ENCODE results near the gene RDM1.

RDM1 gene

GRCh38 chr17:35889818-35890773 lies 40.5 kb downstream of the RDM1 start:
- Histone ChIP-seq H3K4me2 (ENCODE audit: low read depth, low read length) (no peak overlapping the region), H2AFZ (ENCODE audit: low read length) (no peak overlapping the region), H3K36me3 (replicated peaks; ENCODE audit: insufficient read depth, low read length) (no peaks in the 10 kb centered on the region), H3K9me2 (replicated peaks; ENCODE audit: insufficient read depth, low read length) (no peaks in the 10 kb centered on the region), H3K9me3 (replicated peaks; ENCODE audit: insufficient read depth, low read length) (no peaks in the 10 kb centered on the region), H3K27ac (ENCODE audit: low read length) (no peak overlapping the region), H4K20me1 (ENCODE audit: insufficient read depth, low read length) (no peaks in the 10 kb centered on the region), H3F3A (ENCODE audit: insufficient read depth, low read length) (no peaks in the 10 kb centered on the region), H3K4me3 (ENCODE audit: low read length) (no peak overlapping the region), H3K79me2 (ENCODE audit: low read length) (no peaks in the 10 kb centered on the region), H3K4me1 (ENCODE audit: low read length) (peaks cover 18% of the 10 kb centered on the region), H3K27me3 (replicated peaks; ENCODE audit: insufficient read depth, low read length) (no peaks in the 10 kb centered on the region), H3K9ac (ENCODE audit: low read length) (no peak overlapping the region)
- TF ChIP-seq EZH2 (optimal IDR thresholded peaks at IDR 0.05; ENCODE audit: low read depth, low read length) (no peak), EZH2phosphoT487 (IDR thresholded peaks at IDR 0.05; ENCODE audit: low read length) (no peak), CTCF (IDR thresholded peaks at IDR 0.05; ENCODE audit: low read length) (no peak)
- no peak for DNase-seq

- Histone ChIP-seq H3K79me2 (ENCODE audit: low read length) (no peaks in the 10 kb centered on the region), H2AFZ (ENCODE audit: low read length) (no peak overlapping the region), H3K27ac (ENCODE audit: low read length) (no peak overlapping the region), H4K20me1 (ENCODE audit: insufficient read depth, low read length) (no peaks in the 10 kb centered on the region), H3K9me3 (replicated peaks; ENCODE audit: insufficient read depth, low read length) (no peaks in the 10 kb centered on the region), H3K36me3 (replicated peaks; ENCODE audit: insufficient read depth, low read length) (no peaks in the 10 kb centered on the region), H3K9ac (ENCODE audit: low read length) (no peak overlapping the region), H3K27me3 (replicated peaks; ENCODE audit: insufficient read depth, low read length) (no peaks in the 10 kb centered on the region), H3K4me1 (ENCODE audit: low read length) (peaks cover 18% of the 10 kb centered on the region), H3K4me3 (ENCODE audit: low read length) (no peak overlapping the region), H3K4me2 (ENCODE audit: low read depth, low read length) (no peak overlapping the region), H3F3A (ENCODE audit: insufficient read depth, low read length) (no peaks in the 10 kb centered on the region), H3K9me2 (replicated peaks; ENCODE audit: insufficient read depth, low read length) (no peaks in the 10 kb centered on the region)
- TF ChIP-seq CTCF (IDR thresholded peaks at IDR 0.05; ENCODE audit: low read length) (no peak), EZH2phosphoT487 (IDR thresholded peaks at IDR 0.05; ENCODE audit: low read length) (no peak), EZH2 (optimal IDR thresholded peaks at IDR 0.05; ENCODE audit: low read depth, low read length) (no peak)
- no peak for DNase-seq
Observed at GRCh38 chr17:35889241-35889640, 41.3 kb downstream of the RDM1 start.

- H3K79me2 ChIP-seq (ENCODE audit: low read length): no peaks in the 10 kb centered on the region
- H3K27me3 ChIP-seq (replicated peaks; ENCODE audit: insufficient read depth, low read length): no peaks in the 10 kb centered on the region; the same call in 1 of the 2 replicates
- H2AFZ ChIP-seq (ENCODE audit: low read length): no peak within 1 kb of the TSS
- peaks cover 24% of the 10 kb centered on the region for H3F3A ChIP-seq (ENCODE audit: insufficient read depth, low read length)
- H3K4me2 ChIP-seq (ENCODE audit: low read depth, low read length): peak within 1 kb of the TSS; percentile 49
- TF ChIP-seq CTCF (IDR thresholded peaks at IDR 0.05; ENCODE audit: low read length): no peak
- TF ChIP-seq EZH2 (optimal IDR thresholded peaks at IDR 0.05; ENCODE audit: low read depth, low read length): no peak
- no peak for TF ChIP-seq EZH2phosphoT487 (IDR thresholded peaks at IDR 0.05; ENCODE audit: low read length)
- peak within 1 kb of the TSS; percentile 66 for H3K27ac ChIP-seq (ENCODE audit: low read length)
- peak within 1 kb of the TSS; percentile 52 for H3K9ac ChIP-seq (ENCODE audit: low read length)
- H4K20me1 ChIP-seq (ENCODE audit: insufficient read depth, low read length): no peaks in the 10 kb centered on the region
- peaks cover 34% of the 10 kb centered on the region for H3K4me1 ChIP-seq (ENCODE audit: low read length)
- H3K36me3 ChIP-seq (replicated peaks; ENCODE audit: insufficient read depth, low read length): no peaks in the 10 kb centered on the region
- H3K9me2 ChIP-seq (replicated peaks; ENCODE audit: insufficient read depth, low read length): no peaks in the 10 kb centered on the region
- peak; percentile 97 for DNase-seq
- no peaks in the 10 kb centered on the region for H3K9me3 ChIP-seq (replicated peaks; ENCODE audit: insufficient read depth, low read length)
- H3K4me3 ChIP-seq (ENCODE audit: low read length): peak within 1 kb of the TSS; percentile 32
Observed at GRCh38 chr17:35879773-35880654, 50.6 kb downstream of the RDM1 start, which contains the start of gene CCL5. CCL5 (minus strand) TSS chr17:35880360.

Data from MM.1S (cell line).